SK-N-DZ (cell line): ENCODE results near the gene PITRM1. TPM values are rescaled to one million over a fixed set of nuclear protein-coding genes. Genes with fewer than 3 reads are reported as not detected.
"Not testable (repeated sequence)": the region's sequence is repeated elsewhere in the genome, so short reads cannot be mapped to it uniquely, and the experiment has no call there.

Experiments used
- DNase-seq: peaks from one replicate; pipeline ENCODE4 v3.0.0-alpha.2; 2015; ENCODE audit warnings: low spot score
- polyA plus RNA-seq, 2 experiments: library from polyadenylated mRNA; depleted of rRNA; stranded (reverse); fragments of >200 nt; gene quantifications; 2 replicates each; pipeline ENCODE4 v1.2.3, GENCODE V29; 2014

Gene PITRM1
- 36.9 and 52.6 TPM in 2 replicates for polyA plus RNA-seq (2014; cell fraction: cytosol; rRNA removed)
- polyA plus RNA-seq (2014; cell fraction: nucleus; rRNA removed) = 64.9 and 103 TPM in 2 replicates

GRCh38 chr10:3172446-3173170 is at the start of gene PITRM1:
PITRM1 (minus strand) TSS chr10:3172782; CDS start chr10:3172772, 10 bp downstream.
- DNase-seq = peak; percentile 99

GRCh38 chr10:3222068-3222467 is 49.5 kb upstream of the PITRM1 start:
- DNase-seq = no peak

GRCh38 chr10:3221601-3222000 is 49.0 kb upstream of the PITRM1 start:
- DNase-seq = not testable (repeated sequence)

GRCh38 chr10:3220853-3221252 is 48.3 kb upstream of the PITRM1 start:
- no peak for DNase-seq

- not testable (repeated sequence) for DNase-seq
These were observed 46.5 kb upstream of the PITRM1 start for GRCh38 chr10:3219021-3219628.

GRCh38 chr10:3217853-3218252 is 45.3 kb upstream of the PITRM1 start:
- no peak for DNase-seq

GRCh38 chr10:3217301-3217700 is 44.7 kb upstream of the PITRM1 start:
- no peak for DNase-seq

- no peak for DNase-seq
These were observed 42.7 kb upstream of the PITRM1 start for GRCh38 chr10:3215153-3215775.

GRCh38 chr10:3213758-3214515 is 41.4 kb upstream of the PITRM1 start:
- no peak for DNase-seq

- DNase-seq = no peak
These were observed 40.6 kb upstream of the PITRM1 start for GRCh38 chr10:3213208-3213607.

GRCh38 chr10:3210251-3210877 is 37.8 kb upstream of the PITRM1 start:
- no peak for DNase-seq

GRCh38 chr10:3208481-3209406 is 36.2 kb upstream of the PITRM1 start:
- no peak for DNase-seq

- DNase-seq = no peak
These were observed 34.8 kb upstream of the PITRM1 start for GRCh38 chr10:3207351-3207750.

- DNase-seq = no peak
These were observed 34.1 kb upstream of the PITRM1 start for GRCh38 chr10:3206511-3207157.

- no peak for DNase-seq
These were observed 31.4 kb upstream of the PITRM1 start for GRCh38 chr10:3203972-3204371.

- no peak for DNase-seq
These were observed 30.6 kb upstream of the PITRM1 start for GRCh38 chr10:3203016-3203811.

GRCh38 chr10:3201796-3202195 is 29.2 kb upstream of the PITRM1 start:
- no peak for DNase-seq

- DNase-seq = no peak
These were observed 26.9 kb upstream of the PITRM1 start for GRCh38 chr10:3199488-3199887.

- no peak for DNase-seq
These were observed 26.3 kb upstream of the PITRM1 start for GRCh38 chr10:3198900-3199299.
